Esophagus muscularis mucosa (tissue), 4 donors: ENCODE measurements around the gene MED4.

Source experiments
- EP300 ChIP-seq: sonication (generic); formaldehyde crosslinking; IDR thresholded peaks from one replicate; pipeline ENCODE4 v1.6.1; 2017; ENCODE audit warnings: antibody characterized with exemption
- POLR2A ChIP-seq: fragments of 450-650 bp; IDR thresholded peaks from one replicate; pipeline ENCODE4 v1.6.1; 2017; ENCODE audit warnings: antibody characterized with exemption, moderate library complexity, mild to moderate bottlenecking, low read depth
- POLR2AphosphoS5 ChIP-seq, 2 donors: sonication (generic); formaldehyde crosslinking; IDR thresholded peaks; one replicate each; pipeline ENCODE4 v1.6.1; 2017; ENCODE audit warnings: antibody characterized with exemption in 2 of 2
- TF ChIP-seq, protein P1 (sequence below), 3 experiments: fragments of 200-600 bp in 2 of 3; fragments of 450-650 bp in 1 of 3; sonication (generic) in 2 of 3; IDR thresholded peaks; one replicate each; pipeline ENCODE4 v1.5.1; 2017 to 2019; ENCODE audit warnings: antibody characterized with exemption in 3 of 3, mild to moderate bottlenecking in 2 of 3, moderate library complexity in 1 of 3

DNA sequence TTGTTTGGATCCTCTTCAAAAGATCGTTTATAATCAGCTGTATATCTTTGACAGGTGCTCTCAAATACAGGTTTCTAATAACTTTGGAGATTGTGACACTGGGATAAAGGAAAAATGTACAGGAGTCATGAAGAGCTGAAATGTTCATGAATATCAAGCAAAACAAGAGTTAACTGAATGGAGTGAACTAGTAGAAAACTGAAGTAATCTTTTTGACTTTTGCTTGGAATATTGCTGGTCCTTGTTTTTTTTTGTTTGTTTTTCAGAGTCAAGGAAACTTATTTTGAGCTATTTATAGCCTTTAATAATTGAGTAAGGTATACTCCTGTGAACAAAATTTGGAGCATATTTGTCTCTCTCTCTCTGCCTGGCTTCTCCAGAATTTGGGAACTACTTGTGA is 25.3 kb downstream of the MED4 start:
- TF ChIP-seq, protein P1, sequence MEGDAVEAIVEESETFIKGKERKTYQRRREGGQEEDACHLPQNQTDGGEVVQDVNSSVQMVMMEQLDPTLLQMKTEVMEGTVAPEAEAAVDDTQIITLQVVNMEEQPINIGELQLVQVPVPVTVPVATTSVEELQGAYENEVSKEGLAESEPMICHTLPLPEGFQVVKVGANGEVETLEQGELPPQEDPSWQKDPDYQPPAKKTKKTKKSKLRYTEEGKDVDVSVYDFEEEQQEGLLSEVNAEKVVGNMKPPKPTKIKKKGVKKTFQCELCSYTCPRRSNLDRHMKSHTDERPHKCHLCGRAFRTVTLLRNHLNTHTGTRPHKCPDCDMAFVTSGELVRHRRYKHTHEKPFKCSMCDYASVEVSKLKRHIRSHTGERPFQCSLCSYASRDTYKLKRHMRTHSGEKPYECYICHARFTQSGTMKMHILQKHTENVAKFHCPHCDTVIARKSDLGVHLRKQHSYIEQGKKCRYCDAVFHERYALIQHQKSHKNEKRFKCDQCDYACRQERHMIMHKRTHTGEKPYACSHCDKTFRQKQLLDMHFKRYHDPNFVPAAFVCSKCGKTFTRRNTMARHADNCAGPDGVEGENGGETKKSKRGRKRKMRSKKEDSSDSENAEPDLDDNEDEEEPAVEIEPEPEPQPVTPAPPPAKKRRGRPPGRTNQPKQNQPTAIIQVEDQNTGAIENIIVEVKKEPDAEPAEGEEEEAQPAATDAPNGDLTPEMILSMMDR (IDR thresholded peaks at IDR 0.05) = no peak
- no peak for TF ChIP-seq POLR2A
- TF ChIP-seq POLR2AphosphoS5 (IDR thresholded peaks at IDR 0.05) = no peak
- no peak for TF ChIP-seq EP300
